PC-9 (cell line): ENCODE measurements around the gene MIEF1.

Experiments
- CTCF ChIP-seq: fragments of 200-600 bp; sonication (generic); conservative IDR thresholded peaks from 2 replicates; pipeline ENCODE4 v1.6.1; 2017; ENCODE audit warnings: mixed run types, antibody characterized with exemption, mild to moderate bottlenecking, moderate library complexity
- EZH2 ChIP-seq: fragments of 200-600 bp; sonication (generic); IDR thresholded peaks from 2 replicates; pipeline ENCODE4 v1.8.0; 2017; ENCODE audit warnings: antibody characterized with exemption, low read depth

- no peak for TF ChIP-seq CTCF
- TF ChIP-seq EZH2 = no peak
Measured at GRCh38 chr22:39556970-39557841, 55.1 kb downstream of the MIEF1 start.
